GM21423 (cell line): ENCODE data around the gene PUSL1.

Source experiments
- ATAC-seq: cut with Tn5 transposase; IDR thresholded peaks from one replicate; pipeline ENCODE4 v1.9.1; 2021; ENCODE audit warnings: mild to moderate bottlenecking, moderate library complexity; ENCODE audit not compliant: unreplicated experiment

Gene PUSL1

GRCh38 chr1:1349256-1350012 lies 41.0 kb downstream of the PUSL1 start, which contains the start of gene DVL1:
DVL1 (minus strand) TSS chr1:1349418; CDS start chr1:1349065, 353 bp downstream.
- peak; percentile 64 for ATAC-seq

- ATAC-seq = no peak
Observed at GRCh38 chr1:1351511-1352427, 43.4 kb downstream of the PUSL1 start.

- no peak for ATAC-seq
Observed at GRCh38 chr1:1352786-1353388, 44.5 kb downstream of the PUSL1 start.

- no peak for ATAC-seq
Observed at GRCh38 chr1:1353389-1354151, 45.2 kb downstream of the PUSL1 start.

GRCh38 chr1:1354271-1355247 lies 46.2 kb downstream of the PUSL1 start:
- ATAC-seq = no peak

- ATAC-seq = no peak
Observed at GRCh38 chr1:1355416-1355815, 47.0 kb downstream of the PUSL1 start.

- ATAC-seq = no peak
Observed at GRCh38 chr1:1356166-1356795, 47.9 kb downstream of the PUSL1 start.

GRCh38 chr1:1356796-1357401 lies 48.5 kb downstream of the PUSL1 start:
- no peak for ATAC-seq

GRCh38 chr1:1357871-1358432 lies 49.6 kb downstream of the PUSL1 start:
- ATAC-seq = no peak

- ATAC-seq = no peak
Observed at GRCh38 chr1:1358433-1359271, 50.3 kb downstream of the PUSL1 start, which contains the start of gene MXRA8. MXRA8 (minus strand) TSS chr1:1358555; CDS start chr1:1358504, 51 bp downstream.

GRCh38 chr1:1359308-1359663 lies 50.9 kb downstream of the PUSL1 start:
- ATAC-seq = no peak

- no peak for ATAC-seq
Observed at GRCh38 chr1:1359664-1360468, 51.5 kb downstream of the PUSL1 start.

- no peak for ATAC-seq
Observed at GRCh38 chr1:1360506-1361169, 52.2 kb downstream of the PUSL1 start.
